AG20443 (cell line): ENCODE data around the gene KLF14.
"Not testable (repeated sequence)": the region's sequence is repeated elsewhere in the genome, so short reads cannot be mapped to it uniquely, and the experiment has no call there.

Experiments
- DNase-seq: peaks from one replicate; pipeline ENCODE4 v3.0.0; 2012; ENCODE audit warnings: low spot score, mixed read lengths

Gene KLF14

DNA sequence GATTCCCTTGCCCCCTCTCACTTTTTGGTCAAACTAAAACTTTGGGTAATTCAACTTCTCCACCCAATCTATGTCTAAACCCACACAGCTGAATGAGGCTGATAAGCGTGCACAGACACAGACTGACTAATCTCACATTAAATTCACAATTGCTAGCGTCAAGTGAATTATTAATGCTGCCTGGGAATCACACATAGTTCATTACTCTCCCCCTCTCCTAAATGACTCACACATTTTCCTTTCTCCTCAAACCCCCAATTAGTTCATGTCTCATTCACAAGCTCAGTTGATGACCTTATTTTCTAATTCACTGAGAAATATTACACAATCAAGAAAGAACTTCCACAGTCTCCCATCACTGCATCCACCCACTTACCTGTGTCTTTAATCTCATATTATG lies 14.5 kb downstream of the KLF14 start:
- no peak for DNase-seq

GRCh38 chr7:130712416-130712815 lies 21.6 kb downstream of the KLF14 start:
- no peak for DNase-seq

DNA sequence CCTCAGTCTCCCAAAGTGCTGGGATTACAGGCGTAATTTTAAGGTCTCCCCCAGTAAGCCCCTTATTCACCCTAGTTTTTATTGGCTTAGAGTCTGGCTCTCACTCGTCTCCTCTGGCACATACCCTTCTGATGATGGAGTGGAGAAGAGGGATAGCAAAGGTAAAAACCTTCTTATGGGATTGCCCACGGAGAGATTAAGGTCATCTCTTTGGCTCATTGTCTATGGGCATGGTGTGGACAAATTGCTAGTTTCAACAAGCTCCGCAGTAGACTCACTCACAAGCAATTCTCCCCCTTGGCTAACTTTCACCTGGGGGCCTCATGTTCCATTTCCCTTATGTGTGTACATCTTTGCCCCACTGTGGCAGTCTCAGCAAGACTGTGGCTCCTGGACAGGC lies 25.2 kb downstream of the KLF14 start:
- no peak for DNase-seq

DNA sequence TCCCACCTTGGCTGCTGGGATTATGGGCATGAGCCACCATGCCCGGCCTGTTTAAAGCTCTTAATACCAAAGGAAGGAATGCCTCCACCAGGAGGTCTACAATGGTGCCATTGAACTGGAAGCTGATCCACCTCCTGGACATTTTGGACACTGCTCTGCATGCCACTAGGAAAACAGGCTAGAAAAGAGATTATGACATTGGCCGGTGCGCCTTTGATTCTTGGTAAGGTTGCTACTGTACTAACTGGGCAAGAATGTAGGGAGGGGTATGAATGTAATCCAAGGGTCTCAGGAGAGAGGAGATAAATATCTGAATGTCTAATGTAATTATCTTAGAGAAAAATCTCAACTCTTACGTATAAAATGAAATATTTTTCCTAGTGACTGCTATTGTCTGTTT lies 26.0 kb downstream of the KLF14 start:
- no peak for DNase-seq

DNA sequence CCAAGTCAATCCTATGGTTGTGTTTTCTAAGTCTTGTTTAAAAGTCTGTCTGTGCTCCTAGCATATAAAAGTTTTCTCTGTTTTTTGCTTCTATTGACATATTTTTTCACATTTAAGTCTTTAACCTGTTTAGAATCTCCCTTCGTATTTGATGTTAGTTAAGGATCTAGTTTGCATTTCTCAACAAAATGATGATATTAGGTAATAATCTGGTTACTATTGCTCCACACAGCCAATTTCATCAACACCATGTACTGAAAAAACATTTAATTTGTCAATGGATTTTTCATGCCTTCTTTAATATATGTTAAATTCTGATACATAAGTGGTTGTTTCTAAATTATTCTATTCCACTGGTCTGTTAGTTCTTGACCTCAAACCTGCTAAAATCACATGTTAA lies 30.2 kb downstream of the KLF14 start:
- no peak for DNase-seq

DNA sequence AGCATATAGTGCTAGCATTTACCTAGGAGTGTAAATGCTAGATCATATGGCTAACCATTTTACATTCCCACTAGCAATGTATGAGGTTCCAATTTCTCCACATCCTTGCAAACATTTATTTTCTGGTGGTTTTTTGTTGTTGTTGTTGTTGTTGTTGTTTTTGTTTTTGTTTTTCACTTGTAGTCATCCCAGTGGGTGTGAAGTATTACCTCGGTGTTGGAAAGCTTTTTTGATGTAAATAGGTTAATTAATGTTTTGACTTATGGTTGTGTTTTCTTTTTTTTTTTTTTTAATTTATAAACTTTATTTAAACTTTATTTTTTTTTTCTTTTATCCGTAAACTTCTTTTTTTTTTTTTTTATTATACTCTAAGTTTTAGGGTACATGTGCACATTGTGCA lies 32.4 kb downstream of the KLF14 start:
- no peak for DNase-seq

GRCh38 chr7:130700760-130701159 lies 33.2 kb downstream of the KLF14 start:
- DNase-seq, result no peak

GRCh38 chr7:130699686-130700085 lies 34.3 kb downstream of the KLF14 start:
- DNase-seq, result no peak

- no peak for DNase-seq
Measured at GRCh38 chr7:130697820-130698219, 36.2 kb downstream of the KLF14 start.

DNA sequence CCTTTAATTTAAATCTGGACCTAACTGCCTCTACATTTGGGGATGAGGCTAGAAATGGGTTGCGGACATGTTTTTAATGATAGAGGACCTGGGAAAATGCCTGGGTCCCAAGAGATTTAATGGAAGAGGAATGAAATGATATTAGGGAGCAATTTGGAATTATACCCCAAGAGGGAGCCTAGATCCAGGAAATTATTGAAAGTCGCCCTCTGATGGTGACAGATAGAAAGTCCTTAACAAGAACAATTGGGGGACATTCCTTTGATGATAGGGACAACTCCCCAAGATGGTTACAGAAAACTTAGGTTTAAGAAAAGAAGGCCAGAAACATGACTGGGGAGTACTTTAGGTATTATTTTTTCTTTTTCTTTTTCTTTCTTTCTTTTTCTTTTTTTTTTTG lies 38.2 kb downstream of the KLF14 start:
- DNase-seq, result peak; percentile 57

DNA sequence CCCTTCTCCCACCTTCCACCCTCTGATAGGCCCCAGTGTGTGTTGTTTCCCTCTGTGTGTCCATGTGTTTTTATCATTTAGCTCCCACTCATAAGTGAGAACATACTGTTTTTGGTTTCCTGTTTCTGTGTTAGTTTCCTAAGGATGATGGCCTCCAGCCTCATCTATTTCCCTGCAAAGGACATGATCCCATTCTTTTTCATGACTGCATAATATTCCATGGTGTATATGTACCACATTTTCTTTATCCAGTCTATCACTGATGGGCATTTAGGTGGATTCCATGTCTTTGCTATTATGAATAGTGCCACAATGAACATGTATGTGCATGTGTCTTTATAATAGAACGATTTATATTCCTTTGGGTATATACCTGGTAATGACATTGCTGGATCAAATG lies 41.6 kb downstream of the KLF14 start:
- not testable (repeated sequence) for DNase-seq

DNA sequence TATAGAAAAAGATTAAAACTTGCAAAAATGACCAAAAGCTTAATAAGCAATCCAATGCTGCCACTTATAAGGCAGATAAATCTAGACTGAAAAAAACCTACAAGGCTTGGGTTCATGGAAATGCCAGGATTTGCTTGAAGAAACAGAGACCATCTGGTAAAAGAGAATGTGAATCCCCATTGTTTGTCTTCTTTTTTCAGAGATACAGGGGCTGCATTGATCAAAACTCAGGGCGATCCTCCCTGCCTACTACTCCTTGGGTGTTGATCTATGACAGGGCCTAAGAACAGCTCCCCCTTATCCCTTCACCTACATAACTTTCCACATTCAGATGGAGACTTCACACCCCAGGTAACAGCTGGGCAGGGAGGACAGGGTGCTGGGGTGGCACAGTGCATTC lies 44.3 kb downstream of the KLF14 start:
- no peak for DNase-seq

DNA sequence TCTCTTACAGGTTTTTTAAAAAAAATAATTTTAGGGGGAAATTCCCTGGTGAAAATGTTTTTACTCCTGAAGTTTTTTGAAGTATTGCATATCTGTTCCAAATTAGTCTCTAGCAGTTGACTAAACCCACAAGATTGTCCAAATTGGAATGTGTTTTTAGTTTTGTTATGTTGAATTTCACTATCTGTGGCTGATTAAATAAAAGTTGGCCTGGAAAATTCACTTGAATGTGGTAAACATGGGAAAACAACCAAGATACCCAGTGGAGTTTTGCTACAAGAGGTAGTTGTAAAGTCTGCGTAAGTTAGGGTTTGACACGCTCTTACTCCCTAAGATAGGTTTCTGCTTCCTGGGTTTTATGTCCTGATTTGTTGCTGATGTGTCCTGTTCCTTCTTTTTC lies 51.0 kb downstream of the KLF14 start:
- peak; percentile 34 for DNase-seq
